Keratinocyte (primary cell): Measurements from ENCODE around the gene DLAT. TPM values are rescaled to one million over a fixed set of nuclear protein-coding genes. Genes with fewer than 3 reads are reported as not detected.

Experiments
- DNase-seq: peaks from one replicate; pipeline ENCODE4 v3.0.0-alpha.2; 2011; ENCODE audit warnings: low read depth, missing footprints, low spot score
- FAIRE-seq: peaks from 2 replicates; lab custom pipeline; 2011; peaks lifted over from hg19 to GRCh38; lab: Jason Lieb, UNC
- H2AFZ ChIP-seq: 2 replicates; pipeline ENCODE4 v1.6.0; 2012; ENCODE audit warnings: low read length, control low read depth, inconsistent platforms; ENCODE audit not compliant: control insufficient read depth
- H3K27ac ChIP-seq: 2 replicates; pipeline ENCODE4 v1.5.1; 2011; ENCODE audit warnings: low read length; ENCODE audit not compliant: control insufficient read depth, insufficient read depth
- H3K27me3 ChIP-seq: 3 replicates; pipeline ENCODE4 v1.6.0; 2011; ENCODE audit warnings: low read length; ENCODE audit not compliant: control insufficient read depth, insufficient read depth; ENCODE audit errors: extremely low read depth
- H3K36me3 ChIP-seq, 2 experiments: 2 replicates in 1 of 2; 3 replicates in 1 of 2; pipeline ENCODE4 v1.5.1; 2011; ENCODE audit warnings: low read length in 2 of 2, mild to moderate bottlenecking in 1 of 2; ENCODE audit not compliant: control insufficient read depth in 2 of 2, insufficient read depth in 2 of 2; ENCODE audit errors: extremely low read depth in 1 of 2
- H3K4me1 ChIP-seq: 3 replicates; pipeline ENCODE4 v1.5.1; 2011; ENCODE audit warnings: low read length; ENCODE audit not compliant: control insufficient read depth, insufficient read depth; ENCODE audit errors: extremely low read depth
- H3K4me2 ChIP-seq: 3 replicates; pipeline ENCODE4 v1.6.0; 2011; ENCODE audit warnings: low read depth, low read length; ENCODE audit not compliant: control insufficient read depth, insufficient read depth; ENCODE audit errors: extremely low read depth
- H3K4me3 ChIP-seq, 3 experiments: fragments of 200-600 bp in 1 of 3; sonication (generic) in 1 of 3; 2 replicates in 2 of 3; 3 replicates in 1 of 3; pipeline ENCODE4 v1.5.1; 2011 to 2016; ENCODE audit warnings: low read length in 3 of 3, mild to moderate bottlenecking in 3 of 3, control low read depth in 2 of 3, inconsistent platforms in 1 of 3, low read depth in 1 of 3, mixed read lengths in 1 of 3, mixed run types in 1 of 3, moderate library complexity in 1 of 3; ENCODE audit not compliant: control insufficient read depth in 2 of 3, insufficient read depth in 2 of 3; ENCODE audit errors: extremely low read depth in 1 of 3
- H3K79me2 ChIP-seq: 2 replicates; pipeline ENCODE4 v1.6.0; 2012; ENCODE audit warnings: low read length; ENCODE audit not compliant: control insufficient read depth, insufficient read depth
- H3K9ac ChIP-seq: 3 replicates; pipeline ENCODE4 v1.6.0; 2011; ENCODE audit warnings: low read length; ENCODE audit not compliant: control insufficient read depth, insufficient read depth; ENCODE audit errors: extremely low read depth
- H3K9me1 ChIP-seq: 3 replicates; pipeline ENCODE4 v1.6.0; 2011; ENCODE audit warnings: low read length; ENCODE audit not compliant: control insufficient read depth, insufficient read depth; ENCODE audit errors: extremely low read depth
- H3K9me3 ChIP-seq: 2 replicates; pipeline ENCODE4 v1.5.1; 2012; ENCODE audit warnings: low read depth, low read length; ENCODE audit not compliant: control insufficient read depth
- H4K20me1 ChIP-seq: 3 replicates; pipeline ENCODE4 v1.6.0; 2011; ENCODE audit warnings: low read length; ENCODE audit not compliant: control insufficient read depth, insufficient read depth; ENCODE audit errors: extremely low read depth
- CTCF ChIP-seq, 3 experiments: IDR thresholded peaks in 1 of 3; conservative IDR thresholded peaks in 1 of 3; optimal IDR thresholded peaks in 1 of 3; 2 replicates in 2 of 3; 3 replicates in 1 of 3; pipeline versions ENCODE3 to v1.5.1; 2011; ENCODE audit warnings: low read length in 3 of 3, mild to moderate bottlenecking in 3 of 3, moderate library complexity in 2 of 3, control low read depth in 1 of 3, inconsistent platforms in 1 of 3; ENCODE audit not compliant: insufficient read depth in 2 of 3; ENCODE audit errors: extremely low read depth in 1 of 3
- EZH2 ChIP-seq: IDR thresholded peaks from one replicate; pipeline ENCODE4 v1.6.1; 2012; ENCODE audit warnings: inconsistent platforms, mild to moderate bottlenecking, low read length, moderate library complexity
- dilution Hi-C: fragments of 300-500 bp; cut with MboI; formaldehyde crosslinking; loops from one replicate; pipeline ENCODE4 v1.7.0; 2020; ENCODE audit warnings: low sequenced_read_pairs; ENCODE audit not compliant: extremely low pct_ligation_motif_present
- polyA plus RNA-seq, 5 experiments: library from polyadenylated mRNA; depleted of rRNA in 3 of 5; stranded (reverse) in 3 of 5; stranded (forward) in 1 of 5; unstranded in 1 of 5; fragments of >200 nt; gene quantifications; 1 replicate in 1 of 5; 2 replicates in 3 of 5; 3 replicates in 1 of 5; pipeline versions ENCODE4 v1.2.1 to v1.2.3, GENCODE V29; 2011 to 2012; ENCODE audit warnings: missing spikeins in 2 of 5, low read depth in 1 of 5, low replicate concordance in 1 of 5

DLAT gene
- polyA plus RNA-seq, 1 donor (not counting 4 experiments of a cell fraction or from before 2014, with no cell fraction given): 41.9 TPM

- H3K27me3 ChIP-seq: no peaks in the 10 kb centered on the region
- H3K4me2 ChIP-seq: no peak overlapping the region
- H3K9me1 ChIP-seq: no peaks in the 10 kb centered on the region
- H3K4me1 ChIP-seq: peaks cover 19% of the 10 kb centered on the region
- FAIRE-seq (no peak), DNase-seq (no peak)
- H3K36me3 ChIP-seq: peaks cover 0 to 8% of the 10 kb centered on the region in 2 experiments
- H3K27ac ChIP-seq: no peak overlapping the region
- no peaks in the 10 kb centered on the region for H3K9me3 ChIP-seq
- no peak overlapping the region for H3K9ac ChIP-seq
- TF ChIP-seq EZH2 (no peak), CTCF (optimal IDR thresholded peaks at IDR 0.05 in 1 of 3, IDR thresholded peaks at IDR 0.05 in 1 of 3, conservative IDR thresholded peaks at IDR 0.05 in 1 of 3; ENCODE audit: extremely low read depth in 1 of 3, insufficient read depth in 2 of 3, low read length in 3 of 3) (no peak)
- no peak overlapping the region for H2AFZ ChIP-seq
- H4K20me1 ChIP-seq: no peaks in the 10 kb centered on the region
- no peaks in the 10 kb centered on the region for H3K79me2 ChIP-seq
- dilution Hi-C loops: no loop called here
- no peak overlapping the region for H3K4me3 ChIP-seq
These were observed 38.6 kb upstream of the DLAT start for GRCh38 chr11:111986589-111986988.

- Histone ChIP-seq H3K4me2 (no peak overlapping the region), H3K36me3 (peaks cover 0 to 12% of the 10 kb centered on the region in 2 experiments), H4K20me1 (no peaks in the 10 kb centered on the region), H3K9me1 (no peaks in the 10 kb centered on the region), H3K27ac (no peak overlapping the region), H3K9me3 (no peaks in the 10 kb centered on the region), H3K79me2 (no peaks in the 10 kb centered on the region), H3K27me3 (no peaks in the 10 kb centered on the region), H3K4me1 (peaks cover 5% of the 10 kb centered on the region), H3K9ac (no peak overlapping the region), H3K4me3 (no peak overlapping the region), H2AFZ (no peak overlapping the region)
- FAIRE-seq (no peak), DNase-seq (no peak)
- dilution Hi-C loops: no loop called here
- TF ChIP-seq CTCF (optimal IDR thresholded peaks at IDR 0.05 in 1 of 3, IDR thresholded peaks at IDR 0.05 in 1 of 3, conservative IDR thresholded peaks at IDR 0.05 in 1 of 3; ENCODE audit: extremely low read depth in 1 of 3, insufficient read depth in 2 of 3, low read length in 3 of 3): no peak
- no peak for TF ChIP-seq EZH2
These were observed 34.8 kb upstream of the DLAT start for GRCh38 chr11:111990381-111990780.
